GM18868 (cell line): Measurements from ENCODE around the gene ULBP1.
A peak's percentile ranks its signal among the peaks of the same experiment; 100 is the strongest.
"Not testable (repeated sequence)": the region's sequence is repeated elsewhere in the genome, so short reads cannot be mapped to it uniquely, and the experiment has no call there.

ENCODE experiments used
- ATAC-seq: cut with Tn5 transposase; IDR thresholded peaks from one replicate; pipeline ENCODE4 v1.9.1; 2021; ENCODE audit warnings: mild to moderate bottlenecking, moderate library complexity; ENCODE audit not compliant: unreplicated experiment

Gene ULBP1

GRCh38 chr6:149969635-149970034 lies 5.9 kb downstream of the ULBP1 start:
- ATAC-seq = no peak

GRCh38 chr6:149974394-149974793 lies 10.7 kb downstream of the ULBP1 start:
- ATAC-seq = not testable (repeated sequence)

DNA sequence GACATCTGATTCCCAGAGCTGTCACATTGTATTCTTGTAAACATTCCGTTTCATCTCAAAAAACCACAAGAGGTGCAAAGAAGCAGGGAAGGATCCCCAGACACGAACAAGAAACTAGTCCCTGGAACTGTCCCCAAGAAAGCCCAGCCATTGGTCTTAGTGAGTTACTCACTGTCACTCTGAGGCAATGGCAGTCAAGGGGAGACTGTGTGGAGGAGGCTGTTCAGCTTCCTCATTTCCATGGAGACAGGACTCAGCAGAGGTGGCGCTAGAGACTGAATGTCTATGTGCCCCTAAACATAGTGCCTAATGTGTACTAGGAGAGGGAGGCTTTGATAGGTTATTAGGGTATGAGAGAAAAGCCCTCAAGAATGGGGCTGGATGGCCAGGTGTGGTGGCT lies 11.1 kb downstream of the ULBP1 start:
- no peak for ATAC-seq

DNA sequence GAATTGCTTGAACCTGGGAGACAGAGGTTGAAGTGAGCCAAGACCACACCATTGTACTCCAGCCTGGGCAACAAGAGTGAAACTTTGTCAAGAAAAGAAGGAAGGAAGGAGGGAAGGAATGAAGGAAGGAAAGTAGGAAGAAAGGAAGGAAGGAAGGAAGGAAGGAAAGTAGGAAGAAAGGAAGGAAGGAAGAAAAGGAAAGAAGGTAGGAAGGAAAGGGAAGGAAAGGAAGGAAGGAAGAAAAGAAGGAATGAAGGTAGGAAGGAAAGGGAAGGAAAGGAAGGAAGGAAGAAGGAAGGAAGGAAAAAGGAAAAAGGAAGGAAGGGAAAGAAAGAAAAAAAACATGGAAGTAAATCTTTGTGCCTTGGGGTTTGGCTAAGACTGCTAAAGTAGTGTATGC lies 11.7 kb downstream of the ULBP1 start:
- ATAC-seq = no peak

- ATAC-seq = no peak
Measured at GRCh38 chr6:149977221-149977620, 13.5 kb downstream of the ULBP1 start.

DNA sequence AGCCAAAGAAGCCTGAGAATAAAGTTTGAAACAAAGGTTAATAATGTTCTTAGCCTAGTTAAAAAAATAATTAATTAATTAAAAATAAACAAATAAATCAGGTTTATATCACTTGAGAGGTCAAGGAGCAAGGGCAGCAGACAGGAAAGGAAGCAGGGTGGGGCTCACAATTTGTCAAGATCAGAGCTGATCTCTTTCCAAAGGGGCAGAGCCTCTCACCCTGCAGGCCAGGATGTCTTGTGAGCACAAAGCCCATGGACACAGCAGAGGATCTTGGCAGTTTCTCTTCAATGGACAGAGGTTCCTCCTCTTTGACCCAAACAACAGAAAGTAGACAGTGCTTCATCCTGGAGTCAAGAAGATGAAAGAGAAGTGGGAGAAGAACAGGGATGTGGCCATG lies 14.9 kb downstream of the ULBP1 start:
- no peak for ATAC-seq

GRCh38 chr6:149979293-149979692 lies 15.6 kb downstream of the ULBP1 start:
- no peak for ATAC-seq

DNA sequence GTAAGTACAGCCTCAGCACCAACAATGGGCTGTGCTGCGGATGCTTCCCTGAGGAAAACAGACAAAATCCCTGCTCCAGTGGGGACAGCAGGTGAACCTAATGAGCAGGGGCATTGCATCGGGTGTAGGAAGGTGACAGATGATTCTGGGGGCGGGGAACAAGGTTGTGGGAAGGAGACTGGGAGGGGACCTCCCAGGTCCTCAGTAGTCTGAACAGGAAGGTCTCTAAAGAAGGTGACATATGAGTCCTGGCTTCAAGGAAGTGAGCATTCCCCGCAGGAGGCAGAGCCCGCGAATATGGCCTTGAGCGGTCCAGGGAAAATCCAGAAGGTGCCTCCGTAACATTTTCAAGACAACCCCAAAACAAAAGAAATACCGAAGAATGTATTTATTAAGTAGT lies 19.4 kb downstream of the ULBP1 start:
- ATAC-seq = no peak

GRCh38 chr6:149984773-149985172 lies 21.0 kb downstream of the ULBP1 start:
- ATAC-seq = no peak

- no peak for ATAC-seq
Measured at GRCh38 chr6:149985481-149985937, 21.8 kb downstream of the ULBP1 start.

DNA sequence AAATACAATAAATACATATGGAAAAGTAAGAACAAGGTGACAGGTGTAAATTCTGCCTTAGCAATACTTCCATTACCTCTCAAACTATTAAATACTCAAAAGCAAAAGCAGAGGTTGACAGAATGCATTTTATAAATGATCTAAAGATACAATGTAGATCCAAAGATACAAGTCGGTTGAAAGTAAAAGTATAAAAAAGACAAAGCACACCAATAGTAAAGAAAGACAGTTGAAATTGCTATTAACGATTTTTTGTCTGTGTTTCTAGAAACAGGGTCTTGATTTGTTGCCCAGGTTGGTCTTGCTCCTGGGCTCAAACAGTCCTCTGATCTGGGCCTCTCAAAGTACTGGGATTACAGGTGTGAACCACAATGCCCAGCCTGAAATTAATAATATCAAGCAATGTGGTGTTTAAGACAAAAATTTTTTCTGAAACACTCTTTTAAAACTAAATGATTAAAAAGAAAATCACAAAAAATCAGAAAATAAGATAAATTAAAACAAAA lies 23.9 kb downstream of the ULBP1 start:
- no peak for ATAC-seq

- ATAC-seq = no peak
Measured at GRCh38 chr6:149988550-149989346, 25.0 kb downstream of the ULBP1 start.

DNA sequence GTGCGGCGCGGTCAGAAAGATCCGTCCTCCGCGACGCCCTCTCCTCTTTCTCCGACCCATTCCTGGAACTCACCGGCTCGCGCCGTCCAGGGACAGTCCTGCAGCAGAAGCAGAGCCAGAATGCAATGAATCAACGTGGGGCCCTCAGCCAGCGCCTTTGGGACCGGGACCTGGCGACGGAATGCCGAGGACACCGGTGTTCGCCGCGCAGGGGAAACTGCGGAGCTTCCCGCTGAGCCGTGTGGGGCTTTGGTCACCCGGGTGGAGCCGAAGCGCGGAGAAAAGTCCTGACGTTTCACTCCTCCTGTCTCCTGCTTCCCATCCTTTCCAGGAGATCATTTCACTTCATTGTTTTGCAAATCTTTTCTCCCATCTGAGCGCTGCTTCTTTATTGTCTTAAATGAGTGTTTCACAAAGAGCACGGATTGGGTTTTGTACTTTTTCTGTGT lies 26.5 kb downstream of the ULBP1 start:
- ATAC-seq = no peak

DNA sequence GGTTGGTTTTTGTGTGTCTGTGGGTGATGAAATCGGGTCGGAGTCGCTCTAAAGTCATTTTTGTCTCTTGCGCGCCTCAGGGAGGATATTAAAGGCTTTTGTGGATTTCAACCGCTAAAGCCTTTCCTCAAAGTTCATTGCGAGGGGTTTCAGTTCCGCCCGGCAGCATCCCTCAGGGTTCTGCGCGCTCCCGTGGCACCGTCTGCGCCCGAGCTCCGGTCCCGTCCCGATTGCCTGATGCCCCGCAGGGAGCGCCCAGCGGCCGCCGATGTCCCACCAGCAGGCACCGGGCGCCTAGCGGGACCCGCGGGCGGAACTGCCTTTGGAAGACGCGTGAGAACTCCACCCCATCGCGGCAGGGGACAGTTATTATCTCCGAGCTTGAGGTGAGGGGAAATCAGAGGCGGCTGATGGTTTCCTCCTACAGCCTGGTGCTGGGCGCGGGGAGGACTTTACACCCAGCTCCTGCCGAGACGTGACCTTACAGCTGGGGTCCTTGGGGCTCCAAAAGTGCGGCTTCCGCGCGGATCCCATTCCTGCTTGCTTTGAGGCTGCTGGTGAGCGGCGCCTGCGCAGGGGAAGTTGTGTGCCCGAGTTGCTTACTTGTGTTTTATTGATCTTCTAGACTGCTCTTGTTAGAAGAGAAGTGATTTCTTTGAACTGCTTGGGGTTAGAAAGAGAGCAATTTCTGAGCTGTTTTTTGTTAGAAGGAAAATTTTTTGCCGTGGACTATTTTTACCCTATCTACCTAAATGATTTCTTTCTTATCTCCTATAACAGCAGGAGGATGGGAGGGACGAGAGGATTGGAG lies 27.1 kb downstream of the ULBP1 start:
- ATAC-seq = peak; percentile 46

DNA sequence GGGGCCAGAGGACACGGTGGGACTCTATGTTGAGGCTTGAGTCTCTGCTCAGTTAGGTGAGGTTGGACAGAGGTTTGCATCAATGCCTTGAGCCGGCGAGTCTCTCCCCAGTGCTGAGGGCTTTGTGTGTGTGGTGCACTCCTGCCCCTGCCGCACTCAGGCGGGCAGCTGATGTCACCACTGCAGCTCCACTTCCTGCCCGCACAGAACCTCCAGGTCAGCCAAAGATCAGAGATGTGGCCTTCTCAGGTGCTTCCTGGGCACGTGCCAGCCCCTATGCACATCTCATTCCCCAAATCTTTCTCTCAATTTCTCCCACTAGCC lies 27.7 kb downstream of the ULBP1 start:
- ATAC-seq = not testable (repeated sequence)

GRCh38 chr6:149991838-149992237 lies 28.1 kb downstream of the ULBP1 start:
- ATAC-seq = no peak

GRCh38 chr6:149995235-149995750 lies 31.6 kb downstream of the ULBP1 start:
- ATAC-seq = no peak

DNA sequence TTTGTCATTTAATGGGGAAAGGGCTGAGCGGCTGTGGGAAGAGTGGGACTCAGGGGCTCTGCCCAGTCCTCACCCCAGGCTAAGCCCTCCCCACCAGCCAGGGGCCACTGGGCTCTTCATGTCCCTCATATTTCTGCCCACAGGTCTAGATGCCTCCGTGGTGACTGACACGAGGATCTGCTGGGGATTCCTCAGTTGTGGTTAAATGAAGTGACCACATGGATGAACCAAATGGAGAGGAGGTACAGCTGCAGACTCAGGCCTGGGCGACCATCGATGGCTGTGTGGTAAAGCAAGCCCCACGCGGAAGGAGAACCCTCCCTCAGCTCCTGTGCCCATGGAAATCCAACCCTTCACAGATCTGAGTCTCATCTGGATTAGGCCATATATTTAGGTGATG lies 32.2 kb downstream of the ULBP1 start:
- ATAC-seq = no peak

GRCh38 chr6:149999636-150000035 lies 35.9 kb downstream of the ULBP1 start:
- no peak for ATAC-seq

GRCh38 chr6:150001295-150002008 lies 37.7 kb downstream of the ULBP1 start:
- ATAC-seq = peak; percentile 56

- no peak for ATAC-seq
Measured at GRCh38 chr6:150002710-150003109, 39.0 kb downstream of the ULBP1 start.
